HTR-8/SVneo (cell line): ENCODE data around the gene TENT4A.

Source experiments
- DNase-seq: peaks from one replicate; pipeline ENCODE4 v3.0.0; 2011; ENCODE audit warnings: low spot score, mixed read lengths; ENCODE audit not compliant: insufficient read length
- FAIRE-seq: peaks from 2 replicates; lab custom pipeline; 2011; peaks lifted over from hg19 to GRCh38; lab: Jason Lieb, UNC

Gene TENT4A

GRCh38 chr5:6699357-6699756 is 13.9 kb upstream of the TENT4A start:
- DNase-seq (no peak), FAIRE-seq (no peak)

DNA sequence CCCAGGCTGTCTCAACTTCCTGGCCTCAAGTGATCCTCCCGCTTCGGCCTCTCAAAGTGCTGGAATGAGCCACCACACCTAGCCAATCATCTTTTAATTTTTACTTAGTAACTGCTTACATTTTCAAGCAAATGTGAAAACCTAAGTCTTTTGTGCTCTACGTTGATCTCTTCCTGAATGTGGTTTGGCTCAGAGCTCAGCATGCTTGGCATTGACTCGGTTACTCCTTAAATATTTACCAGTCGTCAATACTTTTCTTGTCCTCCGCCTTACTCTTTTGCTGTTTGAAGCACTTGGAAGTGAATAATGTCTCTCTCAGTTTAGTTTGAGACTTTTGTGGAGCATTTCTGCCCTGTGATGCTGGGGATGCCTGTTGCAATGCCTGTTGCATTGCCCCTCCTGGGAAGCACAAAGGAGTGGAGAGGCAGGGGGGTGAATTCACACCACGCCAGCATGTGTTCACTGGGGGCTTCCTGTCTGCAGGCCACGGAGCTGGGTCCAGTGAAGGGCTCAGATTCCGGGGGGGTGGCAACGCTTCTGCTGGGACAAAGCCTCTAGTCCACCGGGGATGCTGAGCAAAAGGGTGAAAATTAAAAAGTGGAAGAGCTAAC is 13.1 kb upstream of the TENT4A start:
- DNase-seq: no peak
- no peak for FAIRE-seq

DNA sequence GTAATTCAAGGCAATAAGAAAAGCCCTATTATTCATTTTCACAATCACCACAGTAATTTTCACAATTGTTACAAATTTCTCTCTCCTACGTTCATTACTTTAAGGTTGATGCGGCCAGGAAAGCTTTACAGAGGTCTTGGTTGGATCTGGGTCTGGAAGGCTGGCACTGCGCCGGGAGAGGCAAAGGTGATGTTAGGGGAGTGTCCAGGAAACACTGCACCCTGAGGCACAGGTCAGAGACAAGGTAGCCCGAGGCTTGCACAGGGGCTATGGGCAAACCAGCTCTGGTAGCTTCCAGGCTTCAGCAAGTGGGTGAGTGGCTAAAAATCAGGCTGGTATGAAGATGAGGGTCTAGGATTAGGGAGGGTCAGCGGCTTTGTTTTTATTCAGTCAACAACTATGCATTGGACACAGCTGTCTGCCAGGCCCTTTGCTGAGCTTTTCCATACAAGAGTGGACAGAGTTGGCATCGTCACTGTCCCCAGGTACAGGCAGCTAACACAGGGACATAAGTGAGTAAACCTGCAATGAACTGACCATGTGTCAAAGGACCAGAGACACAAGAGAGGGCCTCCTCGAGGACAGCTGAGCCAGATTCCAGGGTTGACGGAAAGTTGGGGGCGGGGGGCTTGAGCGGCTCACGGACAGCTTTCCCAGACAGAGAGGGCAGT is 12.4 kb upstream of the TENT4A start:
- no peak for FAIRE-seq
- DNase-seq: no peak

- FAIRE-seq: no peak
- no peak for DNase-seq
These were observed 11.7 kb upstream of the TENT4A start for GRCh38 chr5:6701491-6701890.

- FAIRE-seq (no peak), DNase-seq (no peak)
These were observed 10.6 kb upstream of the TENT4A start for GRCh38 chr5:6702633-6703032.

GRCh38 chr5:6703806-6704205 is 9.4 kb upstream of the TENT4A start:
- FAIRE-seq: no peak
- DNase-seq: no peak

DNA sequence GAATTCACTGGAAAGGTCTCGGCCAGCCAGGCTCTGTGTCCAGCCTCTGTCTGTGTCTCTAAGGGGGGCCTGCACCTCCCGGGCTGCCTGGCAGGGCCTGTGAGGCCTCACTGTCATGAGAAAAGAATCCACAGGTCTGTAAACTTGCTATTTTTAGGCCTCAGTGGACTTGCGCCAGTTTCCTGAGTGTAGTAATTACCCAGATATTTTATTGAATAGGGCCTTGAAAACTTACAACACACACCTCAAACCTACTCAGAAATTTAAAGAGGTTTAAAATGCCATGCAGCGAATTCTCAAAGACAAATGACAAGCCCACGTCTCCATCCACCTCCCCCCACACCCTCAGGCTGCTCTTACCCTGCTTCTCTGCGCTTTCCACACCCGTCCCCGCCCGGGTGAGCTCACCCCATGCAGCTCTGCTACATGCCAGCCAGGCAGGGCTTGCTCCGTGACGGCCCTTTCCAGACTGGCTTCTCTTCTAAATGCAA is 8.8 kb upstream of the TENT4A start:
- no peak for FAIRE-seq

DNA sequence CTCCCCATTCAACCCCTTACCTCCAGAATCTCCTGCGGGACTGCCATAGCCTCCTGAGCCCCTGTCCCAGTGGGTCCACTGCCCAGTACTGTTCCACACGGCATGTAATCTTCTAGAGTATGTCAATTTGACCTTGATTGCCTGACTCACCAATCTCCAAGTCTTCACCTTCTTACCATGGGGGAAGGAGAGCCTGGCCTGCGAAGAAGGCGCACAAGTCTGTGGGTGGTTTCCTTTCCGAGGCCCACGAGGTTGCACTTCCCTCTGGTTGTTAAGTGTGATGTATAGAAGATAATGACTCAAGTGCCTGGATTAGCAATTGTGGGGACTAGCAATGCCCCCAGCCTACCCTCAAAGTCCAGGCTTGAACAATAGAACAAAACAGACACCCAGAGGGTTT is 8.1 kb upstream of the TENT4A start:
- no peak for FAIRE-seq
- no peak for DNase-seq

More for the DNA sequence above, 8.8 kb upstream of the TENT4A start:
- DNase-seq: no peak

GRCh38 chr5:6705959-6706358 is 7.3 kb upstream of the TENT4A start:
- no peak for DNase-seq
- FAIRE-seq: no peak

- FAIRE-seq (no peak), DNase-seq (no peak)
These were observed 5.4 kb upstream of the TENT4A start for GRCh38 chr5:6707852-6708251.

DNA sequence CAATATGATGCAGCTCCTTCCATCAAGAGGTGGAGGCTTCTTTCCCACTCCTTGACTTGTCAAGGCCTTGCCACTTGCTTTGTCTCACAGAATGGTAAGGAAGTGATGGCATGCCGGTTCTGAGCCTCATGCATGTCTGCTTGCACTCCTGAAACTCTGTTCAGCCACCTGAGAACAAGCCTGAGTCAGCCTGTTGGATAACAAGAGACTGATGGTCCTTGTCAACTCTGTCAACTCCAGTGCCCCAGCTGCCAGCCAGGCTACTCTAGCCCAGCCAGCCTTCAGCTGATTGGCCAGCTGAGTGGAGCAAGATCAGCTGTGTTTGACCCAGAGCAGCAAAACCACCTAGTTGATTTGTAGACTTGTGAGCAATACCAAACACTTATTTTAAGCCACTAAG is 4.4 kb upstream of the TENT4A start:
- FAIRE-seq (no peak), DNase-seq (no peak)

GRCh38 chr5:6710070-6710469 is 3.2 kb upstream of the TENT4A start:
- FAIRE-seq (no peak), DNase-seq (no peak)

- FAIRE-seq (no peak), DNase-seq (no peak)
These were observed 2.5 kb upstream of the TENT4A start for GRCh38 chr5:6710551-6711318.

- peak; percentile 80 for FAIRE-seq
- no peak for DNase-seq
These were observed 1.7 kb upstream of the TENT4A start for GRCh38 chr5:6711409-6712141.

- peak; percentile 64 for DNase-seq
- FAIRE-seq: peak; percentile 40
These were observed 1.1 kb upstream of the TENT4A start for GRCh38 chr5:6712142-6712576.

DNA sequence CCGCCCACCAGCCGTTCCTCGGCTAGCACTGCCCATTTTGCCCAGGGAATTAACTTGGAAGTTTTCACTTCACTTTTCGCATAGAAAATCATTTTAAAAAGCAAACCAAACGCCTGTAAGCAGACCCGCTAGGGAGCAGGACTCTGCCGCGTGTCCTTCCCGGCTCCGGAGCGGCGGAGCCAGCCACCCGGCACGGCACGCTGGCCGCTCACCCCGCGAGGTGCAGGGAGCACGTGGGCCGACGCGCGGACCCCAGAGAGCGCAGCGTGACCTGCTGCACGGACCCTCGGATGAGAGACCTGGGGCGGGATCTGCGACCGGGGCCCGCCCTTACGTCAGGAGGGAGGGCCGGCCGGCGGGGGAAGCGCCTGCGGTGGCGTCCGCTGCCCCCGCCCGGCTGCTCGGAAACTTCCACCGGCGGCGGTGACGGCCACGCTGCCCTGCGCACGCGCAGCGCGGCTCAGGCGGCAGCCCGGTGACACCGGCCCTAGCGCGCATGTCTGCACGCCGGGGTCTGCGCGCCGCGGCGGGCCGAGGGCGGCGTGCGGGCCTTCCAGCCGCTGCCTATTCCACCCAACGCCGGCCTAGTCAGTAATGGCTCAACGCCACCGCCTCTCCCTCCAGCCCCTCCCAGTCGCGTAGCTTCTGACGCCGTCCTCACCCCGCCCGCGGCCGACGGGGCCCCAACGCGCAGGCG is 507 bp upstream of the TENT4A start:
- FAIRE-seq (peak; percentile 97), DNase-seq (peak; percentile 99)

- FAIRE-seq: no peak
- no peak for DNase-seq
These were observed 1.2 kb downstream of the TENT4A start for GRCh38 chr5:6714226-6715041.

- DNase-seq (no peak), FAIRE-seq (no peak)
These were observed 2.0 kb downstream of the TENT4A start for GRCh38 chr5:6715271-6715670.
